H9 (cell line): Measurements from ENCODE around the gene SHB. TPM values are rescaled to one million over a fixed set of nuclear protein-coding genes. Genes with fewer than 3 reads are reported as not detected.
A peak's percentile ranks its signal among the peaks of the same experiment; 100 is the strongest.

Experiments
- DNase-seq: peaks from one replicate; pipeline ENCODE4 v3.0.0-alpha.2; 2017
- H2AFZ ChIP-seq: one replicate; pipeline ENCODE4 v1.6.1; 2013; ENCODE audit warnings: mild to moderate bottlenecking, low read length, control low read depth, moderate library complexity
- H2AK5ac ChIP-seq: 2 replicates; pipeline ENCODE4 v1.6.1; 2013; ENCODE audit warnings: low read length, control low read depth, mixed read lengths; ENCODE audit not compliant: insufficient read length
- H2BK120ac ChIP-seq: one replicate; pipeline ENCODE4 v1.6.1; 2013; ENCODE audit warnings: low read depth, mild to moderate bottlenecking, low read length, control low read depth, inconsistent platforms; ENCODE audit not compliant: poor library complexity, severe bottlenecking
- H2BK12ac ChIP-seq: 2 replicates; pipeline ENCODE4 v1.6.1; 2013; ENCODE audit warnings: low read length, control low read depth, mixed read lengths, low read depth; ENCODE audit not compliant: insufficient read length
- H2BK15ac ChIP-seq: 2 replicates; pipeline ENCODE4 v1.6.1; 2013; ENCODE audit warnings: low read depth, low read length, control low read depth
- H2BK20ac ChIP-seq: one replicate; pipeline ENCODE4 v1.6.1; 2013; ENCODE audit warnings: low read depth, mild to moderate bottlenecking, low read length, control low read depth, inconsistent platforms; ENCODE audit not compliant: poor library complexity, severe bottlenecking
- H2BK5ac ChIP-seq: 2 replicates; pipeline ENCODE4 v1.6.1; 2013; ENCODE audit warnings: low read length, control low read depth, mixed read lengths; ENCODE audit not compliant: insufficient read length
- H3K14ac ChIP-seq: 2 replicates; pipeline ENCODE4 v1.6.1; 2013; ENCODE audit warnings: low read length, control low read depth; ENCODE audit not compliant: insufficient read depth
- H3K18ac ChIP-seq: 2 replicates; pipeline ENCODE4 v1.6.1; 2013; ENCODE audit warnings: low read depth, mild to moderate bottlenecking, mixed read lengths, low read length, control low read depth; ENCODE audit not compliant: insufficient read length
- H3K23ac ChIP-seq: 2 replicates; pipeline ENCODE4 v1.6.1; 2013; ENCODE audit warnings: low read length, control low read depth, mixed read lengths, low read depth; ENCODE audit not compliant: insufficient read length
- H3K23me2 ChIP-seq: 2 replicates; pipeline ENCODE4 v1.6.1; 2013; ENCODE audit warnings: low read depth, mild to moderate bottlenecking, mixed read lengths, low read length, control low read depth; ENCODE audit not compliant: insufficient read length, poor library complexity, severe bottlenecking
- H3K27ac ChIP-seq: 2 replicates; pipeline ENCODE4 v1.5.1; 2013; ENCODE audit warnings: low read length, control low read depth, mixed read lengths, low read depth; ENCODE audit not compliant: insufficient read length
- H3K27me3 ChIP-seq: 2 replicates; pipeline ENCODE4 v1.6.1; 2013; ENCODE audit warnings: low read length, control low read depth, inconsistent platforms; ENCODE audit not compliant: insufficient read depth
- H3K4ac ChIP-seq: 2 replicates; pipeline ENCODE4 v1.6.1; 2013; ENCODE audit warnings: low read depth, mild to moderate bottlenecking, control low read depth, inconsistent platforms, low read length, moderate library complexity
- H3K4me1 ChIP-seq: 2 replicates; pipeline ENCODE4 v1.6.1; 2013; ENCODE audit warnings: low read length, control low read depth, inconsistent platforms; ENCODE audit not compliant: insufficient read depth
- H3K4me2 ChIP-seq: 2 replicates; pipeline ENCODE4 v1.6.1; 2013; ENCODE audit warnings: low read length, control low read depth, mixed read lengths; ENCODE audit not compliant: insufficient read length, insufficient read depth
- H3K56ac ChIP-seq: 2 replicates; pipeline ENCODE4 v1.6.1; 2013; ENCODE audit warnings: low read depth, mild to moderate bottlenecking, mixed read lengths, low read length, control low read depth; ENCODE audit not compliant: insufficient read length
- H3K79me1 ChIP-seq: 2 replicates; pipeline ENCODE4 v1.6.1; 2013; ENCODE audit warnings: low read depth, mild to moderate bottlenecking, moderate library complexity, low read length, control low read depth, inconsistent platforms; ENCODE audit not compliant: insufficient read depth, poor library complexity, severe bottlenecking
- H3K79me2 ChIP-seq: 2 replicates; pipeline ENCODE4 v1.6.1; 2013; ENCODE audit warnings: low read length, control low read depth, inconsistent platforms; ENCODE audit not compliant: insufficient read depth
- H3K9ac ChIP-seq: 2 replicates; pipeline ENCODE4 v1.6.1; 2013; ENCODE audit warnings: low read length, control low read depth, mixed read lengths; ENCODE audit not compliant: insufficient read length; ENCODE audit errors: extremely low read depth
- H3K9me3 ChIP-seq: one replicate; pipeline ENCODE4 v1.6.1; 2013; ENCODE audit warnings: low read depth, low read length, inconsistent platforms; ENCODE audit not compliant: control insufficient read depth
- H3T11ph ChIP-seq: one replicate; pipeline ENCODE4 v1.6.1; 2013; ENCODE audit warnings: mild to moderate bottlenecking, low read length, control low read depth, inconsistent platforms
- H4K20me1 ChIP-seq: one replicate; pipeline ENCODE4 v1.6.1; 2013; ENCODE audit not compliant: control insufficient read depth, insufficient read length, insufficient read depth
- H4K5ac ChIP-seq: 2 replicates; pipeline ENCODE4 v1.6.1; 2013; ENCODE audit warnings: low read depth, mild to moderate bottlenecking, mixed read lengths, low read length, control low read depth; ENCODE audit not compliant: insufficient read length
- H4K8ac ChIP-seq: replicated peaks from 2 replicates; pipeline ENCODE4 v1.6.1; 2013; ENCODE audit warnings: low read length, control low read depth, mixed read lengths, low read depth; ENCODE audit not compliant: insufficient read length
- H4K91ac ChIP-seq: 2 replicates; pipeline ENCODE4 v1.6.1; 2013; ENCODE audit warnings: low read depth, mild to moderate bottlenecking, moderate library complexity, mixed read lengths, low read length, control low read depth; ENCODE audit not compliant: insufficient read length
- H3K27ac Mint-ChIP-seq, 3 experiments: 2 replicates in 2 of 3; 3 replicates in 1 of 3; pipeline ENCODE4 v1.8.0; 2020 to 2021; ENCODE audit warnings: mixed read lengths in 3 of 3, mild to moderate bottlenecking in 1 of 3, moderate library complexity in 1 of 3
- H3K27me3 Mint-ChIP-seq: 2 replicates; pipeline ENCODE4 v1.8.0; 2021; ENCODE audit warnings: low read depth, mild to moderate bottlenecking, moderate library complexity, mixed read lengths
- H3K36me3 Mint-ChIP-seq, 3 experiments: 2 replicates in 2 of 3; 3 replicates in 1 of 3; pipeline ENCODE4 v1.8.0; 2020 to 2021; ENCODE audit warnings: low read depth in 3 of 3, mixed read lengths in 3 of 3; ENCODE audit not compliant: insufficient read depth in 1 of 3
- H3K4me1 Mint-ChIP-seq, 2 experiments: 2 replicates each; pipeline ENCODE4 v1.8.0; 2020; ENCODE audit warnings: mixed read lengths in 2 of 2
- H3K4me3 Mint-ChIP-seq, 2 experiments: 2 replicates in 1 of 2; 3 replicates in 1 of 2; pipeline ENCODE4 v1.8.0; 2020 to 2021; ENCODE audit warnings: mild to moderate bottlenecking in 2 of 2, mixed read lengths in 2 of 2, moderate library complexity in 1 of 2
- H3K9me3 Mint-ChIP-seq, 2 experiments: 2 replicates in 1 of 2; 3 replicates in 1 of 2; pipeline ENCODE4 v1.8.0; 2020; ENCODE audit warnings: mild to moderate bottlenecking in 2 of 2, mixed read lengths in 2 of 2, moderate library complexity in 1 of 2
- CTCF ChIP-seq: fragments of 200-600 bp; sonication (generic); conservative IDR thresholded peaks from 3 replicates; pipeline ENCODE4 v1.8.0; 2021; ENCODE audit warnings: antibody characterized with exemption, mild to moderate bottlenecking
- WGBS: extraction: QIAGEN DNeasy Blood & Tissue Kit; methylation state at CpG from one replicate; pipeline ENCODE4 v1.1.7; 2013; ENCODE audit warnings: missing lambda C conversion rate, low lambda C conversion rate, mixed read lengths; ENCODE audit not compliant: insufficient read length; ENCODE audit errors: extremely low coverage; 5-methylcytosine and 5-hydroxymethylcytosine counted together
- total RNA-seq: library from RNA; stranded (reverse); gene quantifications from 2 replicates; pipeline ENCODE4 v1.2.1, GENCODE V29; 2021

Gene SHB
- total RNA-seq, 1 experiment from 2014 or later, result 14.6 TPM

DNA sequence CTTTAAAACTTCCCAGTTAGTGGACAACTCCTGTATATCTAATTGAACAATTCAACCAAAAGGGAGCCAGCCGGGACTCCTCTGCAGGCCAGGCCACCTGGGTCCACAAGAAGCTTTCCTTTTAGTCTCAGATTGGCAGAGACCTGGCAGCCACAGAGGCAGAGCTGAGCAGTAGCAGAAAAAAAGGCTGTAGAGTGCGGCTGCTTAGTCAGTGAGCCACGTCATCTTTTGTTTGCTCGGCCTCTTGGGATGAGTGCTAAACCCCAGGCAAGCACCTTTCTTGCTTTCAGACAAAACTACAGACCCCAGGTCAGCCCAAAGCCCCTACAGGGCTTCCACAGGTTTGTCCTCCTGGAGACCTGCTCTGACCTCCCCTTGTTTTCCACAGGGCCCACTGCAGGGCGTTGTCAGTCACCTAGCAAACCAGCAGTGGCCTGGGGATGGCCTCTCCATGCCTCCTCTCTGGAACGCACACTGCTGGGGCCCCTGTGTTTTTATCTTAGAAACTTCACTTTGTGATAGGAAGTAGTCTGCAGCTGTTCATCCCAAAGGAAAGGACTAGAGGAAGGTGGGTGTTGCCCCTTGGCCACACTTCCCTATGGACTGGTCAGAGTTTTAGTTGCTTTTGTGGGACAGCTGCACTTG lies 49.9 kb downstream of the SHB start:
- H3K79me2 ChIP-seq, result no peaks in the 10 kb centered on the region; the same call in 1 of the 2 replicates
- no peak overlapping the region for H2BK15ac ChIP-seq
- H4K5ac ChIP-seq, result no peak overlapping the region

More for the DNA sequence above, 49.9 kb downstream of the SHB start:
- Mint-ChIP-seq H3K9me3 (no peaks in the 10 kb centered on the region; a peak in 1 of 5 replicates), H3K36me3 (peaks cover 0 to 15% (median 12%) of the 10 kb centered on the region in 3 experiments; a peak in 5 of 7 replicates), H3K27ac (peak overlapping the region; percentile 60 to 96 (median 93); a peak in 6 of 7 replicates), H3K4me3 (peak overlapping the region in 1 of 2 experiments; percentile 16; a peak in 1 of 5 replicates), H3K27me3 (no peaks in the 10 kb centered on the region), H3K4me1 (peaks cover 91 to 93% of the 10 kb centered on the region in 2 experiments)
- no peak overlapping the region for H2BK120ac ChIP-seq
- no peaks in the 10 kb centered on the region for H3K79me1 ChIP-seq
- no peak overlapping the region for H3T11ph ChIP-seq
- H4K20me1 ChIP-seq, result no peaks in the 10 kb centered on the region
- H3K4me1 ChIP-seq, result peaks cover 30% of the 10 kb centered on the region
- no peak overlapping the region for H2BK5ac ChIP-seq
- no peak overlapping the region for H2BK12ac ChIP-seq
- H3K4ac ChIP-seq, result no peak overlapping the region
- no peak for TF ChIP-seq CTCF
- H3K23ac ChIP-seq, result no peak overlapping the region
- H3K56ac ChIP-seq, result no peak overlapping the region
- H3K18ac ChIP-seq, result no peak overlapping the region
- DNase-seq, result no peak
- H3K23me2 ChIP-seq, result no peaks in the 10 kb centered on the region
- H4K91ac ChIP-seq, result no peak overlapping the region
- H3K27ac ChIP-seq, result no peak overlapping the region
- no peak overlapping the region for H2BK20ac ChIP-seq
- no peak overlapping the region for H3K9ac ChIP-seq
- no peak overlapping the region for H4K8ac ChIP-seq
- H3K27me3 ChIP-seq, result no peaks in the 10 kb centered on the region
- WGBS, result no CpG with 5 or more reads among the region's 6 CpGs
- no peaks in the 10 kb centered on the region for H3K9me3 ChIP-seq
- no peak overlapping the region for H2AFZ ChIP-seq
- no peak overlapping the region for H3K4me2 ChIP-seq
- H3K14ac ChIP-seq, result peak overlapping the region; percentile 4; the same call in 1 of the 2 replicates
- no peak overlapping the region for H2AK5ac ChIP-seq
